ENCODE data around the gene BAG3. TPM values are rescaled to one million over a fixed set of nuclear protein-coding genes. Genes with fewer than 3 reads are reported as not detected.

BAG3 gene
- total RNA-seq, 120 experiments from 2014 or later, result 13.1 to 274 (median 32.3) TPM

Other genes starting within 250 kb of the BAG3 start
- gene RGS10, start 108.7 kb upstream of the BAG3 start, total RNA-seq, result 10 to 100 TPM in 44 of 120 experiments, 1 to 10 TPM in 76; 1.0 to 27.7 (median 8.8) TPM
- gene TIAL1, start 54.4 kb upstream of the BAG3 start, total RNA-seq, result 100 to 1,000 TPM in 79 of 120 experiments, 10 to 100 TPM in 41; 76.2 to 149 (median 107) TPM
- gene INPP5F, start 74.7 kb downstream of the BAG3 start, total RNA-seq, result 100 to 1,000 TPM in 105 of 120 experiments, 10 to 100 TPM in 15; 46.3 to 226 (median 146) TPM
- 10 to 100 TPM; 16.7 to 31.5 (median 23.3) TPM for gene MCMBP, start 221.5 kb downstream of the BAG3 start, total RNA-seq
- gene SEC23IP, start 241.3 kb downstream of the BAG3 start, total RNA-seq, result 10 to 100 TPM; 19.3 to 61.5 (median 35.0) TPM